ENCODE results near the gene WWOX.

The WWOX gene

DNA sequence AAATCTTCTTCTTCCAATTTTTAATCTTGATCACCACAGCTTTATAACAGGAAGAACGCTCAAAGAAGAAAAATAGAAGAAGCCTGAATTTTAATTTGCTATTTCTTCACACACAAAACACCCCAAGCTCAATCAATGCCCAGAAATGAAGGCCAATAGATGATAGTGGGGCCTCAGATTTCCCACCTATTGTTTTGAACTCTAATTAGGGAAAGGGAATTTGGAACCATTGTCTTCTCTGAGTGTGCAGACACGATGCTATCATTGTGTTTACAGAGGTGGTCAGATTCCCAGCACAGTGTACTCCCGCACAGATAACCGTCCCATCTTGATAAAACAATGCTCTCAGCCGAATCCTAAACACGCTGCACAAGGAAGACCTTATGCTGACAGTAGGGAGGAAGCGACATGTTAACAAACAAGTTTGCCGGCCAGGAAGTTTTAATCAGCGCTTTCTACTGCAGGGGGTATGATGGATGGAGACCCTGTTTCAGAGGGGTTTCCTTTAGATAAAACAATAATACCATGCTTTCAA, 816.4 kb downstream of the WWOX start:
- Histone ChIP-seq H4K91ac (ENCODE audit: low read depth, low read length) (no peak overlapping the region), H3K23ac (ENCODE audit: low read length) (no peak overlapping the region), H2BK12ac (ENCODE audit: low read length) (no peak overlapping the region), H3K18ac (ENCODE audit: low read length) (no peak overlapping the region), H2BK120ac (ENCODE audit: insufficient read depth, low read length, poor library complexity) (no peak overlapping the region), H3K79me1 (ENCODE audit: low read length) (no peaks in the 10 kb centered on the region), H3K36me3 (ENCODE audit: control insufficient read depth in 1 of 2, insufficient read depth in 2 of 2, low read length in 2 of 2) (no peaks in the 10 kb centered on the region), H2AFZ (ENCODE audit: insufficient read depth, low read length, poor library complexity) (no peak overlapping the region), H3K14ac (ENCODE audit: low read length) (no peak overlapping the region), H3K9ac (ENCODE audit: low read length) (no peak overlapping the region), H3K4me3 (ENCODE audit: low read depth, low read length) (no peak overlapping the region), H3K27me3 (ENCODE audit: insufficient read depth, low read length) (no peaks in the 10 kb centered on the region), H3K27ac (ENCODE audit: low read depth, low read length) (no peak overlapping the region), H4K12ac (ENCODE audit: low read depth, low read length) (no peak overlapping the region), H2AK5ac (ENCODE audit: low read length) (no peak overlapping the region), H4K8ac (ENCODE audit: low read depth, low read length) (no peak overlapping the region), H3K4ac (ENCODE audit: low read depth, low read length) (no peak overlapping the region), H3K4me2 (ENCODE audit: low read length) (no peak overlapping the region), H3K79me2 (ENCODE audit: control insufficient read depth, insufficient read depth, low read length, poor library complexity) (no peaks in the 10 kb centered on the region), H3K4me1 (ENCODE audit: control insufficient read depth in 1 of 2, insufficient read depth in 2 of 2, low read length in 2 of 2) (no peaks in the 10 kb centered on the region), H3K9me3 (ENCODE audit: insufficient read depth, low read depth, low read length) (no peaks in the 10 kb centered on the region), H2BK5ac (ENCODE audit: low read depth, low read length, poor library complexity) (no peak overlapping the region)
- DNase-seq, result no peak
- no CpG with 5 or more reads among the region's 9 CpGs for WGBS (ENCODE audit: extremely low coverage, insufficient coverage, insufficient read length)

DNA sequence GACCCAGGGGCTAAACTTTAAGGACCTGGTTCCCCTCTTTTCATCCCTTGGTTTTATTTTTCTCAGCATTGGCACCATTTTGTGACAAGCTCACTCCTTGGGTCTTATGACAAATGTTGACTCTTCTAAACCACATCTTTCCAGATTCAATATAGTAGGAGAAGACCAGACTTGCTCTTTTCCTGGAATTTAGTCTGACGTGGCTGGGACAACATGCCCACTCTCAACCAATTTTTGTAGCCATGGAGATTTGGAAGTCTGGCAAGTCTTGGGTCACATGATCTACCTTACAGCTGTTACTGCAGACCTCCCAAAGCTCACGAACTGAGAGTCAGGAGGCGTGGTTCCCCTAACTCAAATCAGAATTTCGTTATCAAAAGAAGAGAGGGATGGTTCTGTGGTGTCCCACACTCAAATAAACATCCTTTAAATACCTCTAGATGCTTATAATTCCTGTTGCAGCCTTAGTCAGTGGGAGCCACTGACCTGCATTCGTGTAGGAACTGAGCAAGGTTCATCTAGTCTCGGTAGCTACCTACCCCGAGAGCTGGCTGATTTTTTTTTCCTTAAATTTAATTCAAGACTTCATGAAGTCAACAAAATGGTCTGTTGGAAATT, 817.6 kb downstream of the WWOX start:
- Histone ChIP-seq H3K36me3 (ENCODE audit: control insufficient read depth in 1 of 2, insufficient read depth in 2 of 2, low read length in 2 of 2) (no peaks in the 10 kb centered on the region), H3K9me3 (ENCODE audit: insufficient read depth, low read depth, low read length) (peaks cover 2% of the 10 kb centered on the region), H3K27ac (ENCODE audit: low read depth, low read length) (no peak overlapping the region), H3K27me3 (ENCODE audit: insufficient read depth, low read length) (no peaks in the 10 kb centered on the region), H4K12ac (ENCODE audit: low read depth, low read length) (no peak overlapping the region), H3K79me1 (ENCODE audit: low read length) (no peaks in the 10 kb centered on the region), H3K4ac (ENCODE audit: low read depth, low read length) (no peak overlapping the region), H3K4me1 (ENCODE audit: control insufficient read depth in 1 of 2, insufficient read depth in 2 of 2, low read length in 2 of 2) (no peaks in the 10 kb centered on the region), H3K18ac (ENCODE audit: low read length) (no peak overlapping the region), H3K79me2 (ENCODE audit: control insufficient read depth, insufficient read depth, low read length, poor library complexity) (no peaks in the 10 kb centered on the region), H2AFZ (ENCODE audit: insufficient read depth, low read length, poor library complexity) (no peak overlapping the region), H3K23ac (ENCODE audit: low read length) (no peak overlapping the region), H2BK5ac (ENCODE audit: low read depth, low read length, poor library complexity) (no peak overlapping the region), H3K4me3 (ENCODE audit: low read depth, low read length) (no peak overlapping the region), H3K4me2 (ENCODE audit: low read length) (no peak overlapping the region), H2BK12ac (ENCODE audit: low read length) (no peak overlapping the region), H2BK120ac (ENCODE audit: insufficient read depth, low read length, poor library complexity) (no peak overlapping the region), H4K8ac (ENCODE audit: low read depth, low read length) (no peak overlapping the region), H3K9ac (ENCODE audit: low read length) (no peak overlapping the region), H2AK5ac (ENCODE audit: low read length) (no peak overlapping the region), H4K91ac (ENCODE audit: low read depth, low read length) (no peak overlapping the region), H3K14ac (ENCODE audit: low read length) (no peak overlapping the region)
- DNase-seq, result no peak
- no CpG with 5 or more reads among the region's 7 CpGs for WGBS (ENCODE audit: extremely low coverage, insufficient coverage, insufficient read length)

DNA sequence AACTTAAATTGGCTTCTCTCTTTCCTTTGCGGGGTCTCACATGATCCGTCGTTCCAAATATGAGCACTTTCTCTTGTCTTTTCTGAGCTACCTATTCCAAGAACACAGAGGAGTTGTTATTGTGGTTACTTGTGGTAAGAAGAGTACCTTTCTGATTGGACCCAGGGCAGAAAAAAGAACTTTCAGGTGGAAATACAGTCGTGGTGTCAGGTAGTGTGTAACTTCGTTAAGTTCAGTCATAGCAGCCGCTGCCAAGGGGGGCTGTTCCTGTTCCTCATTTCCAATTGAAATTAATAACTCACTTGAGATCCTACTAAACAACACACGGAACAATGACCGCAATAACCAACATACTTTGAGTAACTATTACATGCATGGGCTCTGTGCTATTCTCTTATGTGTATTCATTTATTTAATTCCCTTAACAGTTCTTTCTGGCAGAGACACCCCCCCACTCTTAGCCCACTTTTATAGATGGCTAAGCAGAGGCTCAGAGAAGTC, 819.4 kb downstream of the WWOX start:
- Histone ChIP-seq H3K79me2 (ENCODE audit: control insufficient read depth, insufficient read depth, low read length, poor library complexity) (no peaks in the 10 kb centered on the region), H3K4me2 (ENCODE audit: low read length) (no peak overlapping the region), H4K91ac (ENCODE audit: low read depth, low read length) (no peak overlapping the region), H3K4me3 (ENCODE audit: low read depth, low read length) (no peak overlapping the region), H3K4ac (ENCODE audit: low read depth, low read length) (no peak overlapping the region), H4K12ac (ENCODE audit: low read depth, low read length) (no peak overlapping the region), H3K79me1 (ENCODE audit: low read length) (no peaks in the 10 kb centered on the region), H3K9ac (ENCODE audit: low read length) (no peak overlapping the region), H3K9me3 (ENCODE audit: insufficient read depth, low read depth, low read length) (peaks cover 2% of the 10 kb centered on the region), H3K27me3 (ENCODE audit: insufficient read depth, low read length) (no peaks in the 10 kb centered on the region), H2AFZ (ENCODE audit: insufficient read depth, low read length, poor library complexity) (no peak overlapping the region), H3K36me3 (ENCODE audit: control insufficient read depth in 1 of 2, insufficient read depth in 2 of 2, low read length in 2 of 2) (no peaks in the 10 kb centered on the region), H3K27ac (ENCODE audit: low read depth, low read length) (no peak overlapping the region), H3K18ac (ENCODE audit: low read length) (no peak overlapping the region), H2BK5ac (ENCODE audit: low read depth, low read length, poor library complexity) (no peak overlapping the region), H4K8ac (ENCODE audit: low read depth, low read length) (no peak overlapping the region), H2BK120ac (ENCODE audit: insufficient read depth, low read length, poor library complexity) (no peak overlapping the region), H3K14ac (ENCODE audit: low read length) (no peak overlapping the region), H3K4me1 (ENCODE audit: control insufficient read depth in 1 of 2, insufficient read depth in 2 of 2, low read length in 2 of 2) (no peaks in the 10 kb centered on the region), H2AK5ac (ENCODE audit: low read length) (no peak overlapping the region), H3K23ac (ENCODE audit: low read length) (no peak overlapping the region), H2BK12ac (ENCODE audit: low read length) (no peak overlapping the region)
- no peak for DNase-seq
- no CpG with 5 or more reads among the region's 8 CpGs for WGBS (ENCODE audit: extremely low coverage, insufficient coverage, insufficient read length)

DNA sequence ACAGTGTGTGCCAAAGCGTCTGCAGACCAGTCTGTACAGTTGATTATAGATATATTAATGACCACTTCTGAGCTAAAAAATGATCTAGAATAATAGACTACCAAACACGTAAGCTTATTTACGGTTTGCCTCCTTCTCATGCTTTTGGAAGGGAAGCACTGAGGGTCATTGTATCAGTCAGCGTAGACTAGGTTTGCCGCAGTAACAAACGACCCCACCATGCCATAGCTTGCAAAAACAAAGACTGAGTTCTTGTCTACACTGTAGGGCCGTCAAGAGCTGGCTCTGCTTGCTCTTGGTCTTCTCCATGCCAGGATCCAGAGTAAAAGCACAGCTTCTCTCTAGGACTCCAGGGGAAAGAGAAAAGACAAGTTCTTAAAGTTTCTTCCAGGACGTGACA, 820.4 kb downstream of the WWOX start:
- H3K4me1 ChIP-seq (ENCODE audit: control insufficient read depth in 1 of 2, insufficient read depth in 2 of 2, low read length in 2 of 2), result no peaks in the 10 kb centered on the region
- H3K36me3 ChIP-seq (ENCODE audit: control insufficient read depth in 1 of 2, insufficient read depth in 2 of 2, low read length in 2 of 2), result no peaks in the 10 kb centered on the region
- no peaks in the 10 kb centered on the region for H3K79me2 ChIP-seq (ENCODE audit: control insufficient read depth, insufficient read depth, low read length, poor library complexity)
- no peaks in the 10 kb centered on the region for H3K27me3 ChIP-seq (ENCODE audit: insufficient read depth, low read length)
- no peak for DNase-seq
- H3K4ac ChIP-seq (ENCODE audit: low read depth, low read length), result no peak overlapping the region
- no peak overlapping the region for H3K18ac ChIP-seq (ENCODE audit: low read length)
- H3K79me1 ChIP-seq (ENCODE audit: low read length), result no peaks in the 10 kb centered on the region
- WGBS (ENCODE audit: extremely low coverage, insufficient coverage, insufficient read length), result no CpG with 5 or more reads among the region's 8 CpGs
- peaks cover 2% of the 10 kb centered on the region for H3K9me3 ChIP-seq (ENCODE audit: insufficient read depth, low read depth, low read length)
- no peak overlapping the region for H3K9ac ChIP-seq (ENCODE audit: low read length)
- no peak overlapping the region for H3K4me2 ChIP-seq (ENCODE audit: low read length)
- H4K12ac ChIP-seq (ENCODE audit: low read depth, low read length), result no peak overlapping the region
- H4K8ac ChIP-seq (ENCODE audit: low read depth, low read length), result no peak overlapping the region
- no peak overlapping the region for H3K23ac ChIP-seq (ENCODE audit: low read length)
- no peak overlapping the region for H2AFZ ChIP-seq (ENCODE audit: insufficient read depth, low read length, poor library complexity)
- no peak overlapping the region for H2BK5ac ChIP-seq (ENCODE audit: low read depth, low read length, poor library complexity)
- H3K27ac ChIP-seq (ENCODE audit: low read depth, low read length), result no peak overlapping the region
- H4K91ac ChIP-seq (ENCODE audit: low read depth, low read length), result no peak overlapping the region
- no peak overlapping the region for H2AK5ac ChIP-seq (ENCODE audit: low read length)
- H2BK120ac ChIP-seq (ENCODE audit: insufficient read depth, low read length, poor library complexity), result no peak overlapping the region
- no peak overlapping the region for H2BK12ac ChIP-seq (ENCODE audit: low read length)
- H3K14ac ChIP-seq (ENCODE audit: low read length), result no peak overlapping the region
- no peak overlapping the region for H3K4me3 ChIP-seq (ENCODE audit: low read depth, low read length)
